Activated CD4-positive, CD25-positive, alpha-beta regulatory T cell treated with anti-CD3 and anti-CD28 coated beads, Interleukin-2, amount 50 U/mL, for 24 hours (primary cell): Measurements from ENCODE around the gene DLGAP4.

Experiments
- ATAC-seq, 2 donors: fragments of 150-1000 bp; cut with Tn5 transposase; one replicate each; pipeline ENCODE4 v1.10.0; 2021; ENCODE audit warnings: mild to moderate bottlenecking in 1 of 2, moderate library complexity in 1 of 2

The DLGAP4 gene, protein sequence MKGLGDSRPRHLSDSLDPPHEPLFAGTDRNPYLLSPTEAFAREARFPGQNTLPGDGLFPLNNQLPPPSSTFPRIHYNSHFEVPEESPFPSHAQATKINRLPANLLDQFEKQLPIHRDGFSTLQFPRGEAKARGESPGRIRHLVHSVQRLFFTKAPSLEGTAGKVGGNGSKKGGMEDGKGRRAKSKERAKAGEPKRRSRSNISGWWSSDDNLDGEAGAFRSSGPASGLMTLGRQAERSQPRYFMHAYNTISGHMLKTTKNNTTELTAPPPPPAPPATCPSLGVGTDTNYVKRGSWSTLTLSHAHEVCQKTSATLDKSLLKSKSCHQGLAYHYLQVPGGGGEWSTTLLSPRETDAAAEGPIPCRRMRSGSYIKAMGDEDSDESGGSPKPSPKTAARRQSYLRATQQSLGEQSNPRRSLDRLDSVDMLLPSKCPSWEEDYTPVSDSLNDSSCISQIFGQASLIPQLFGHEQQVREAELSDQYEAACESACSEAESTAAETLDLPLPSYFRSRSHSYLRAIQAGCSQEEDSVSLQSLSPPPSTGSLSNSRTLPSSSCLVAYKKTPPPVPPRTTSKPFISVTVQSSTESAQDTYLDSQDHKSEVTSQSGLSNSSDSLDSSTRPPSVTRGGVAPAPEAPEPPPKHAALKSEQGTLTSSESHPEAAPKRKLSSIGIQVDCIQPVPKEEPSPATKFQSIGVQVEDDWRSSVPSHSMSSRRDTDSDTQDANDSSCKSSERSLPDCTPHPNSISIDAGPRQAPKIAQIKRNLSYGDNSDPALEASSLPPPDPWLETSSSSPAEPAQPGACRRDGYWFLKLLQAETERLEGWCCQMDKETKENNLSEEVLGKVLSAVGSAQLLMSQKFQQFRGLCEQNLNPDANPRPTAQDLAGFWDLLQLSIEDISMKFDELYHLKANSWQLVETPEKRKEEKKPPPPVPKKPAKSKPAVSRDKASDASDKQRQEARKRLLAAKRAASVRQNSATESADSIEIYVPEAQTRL

DNA sequence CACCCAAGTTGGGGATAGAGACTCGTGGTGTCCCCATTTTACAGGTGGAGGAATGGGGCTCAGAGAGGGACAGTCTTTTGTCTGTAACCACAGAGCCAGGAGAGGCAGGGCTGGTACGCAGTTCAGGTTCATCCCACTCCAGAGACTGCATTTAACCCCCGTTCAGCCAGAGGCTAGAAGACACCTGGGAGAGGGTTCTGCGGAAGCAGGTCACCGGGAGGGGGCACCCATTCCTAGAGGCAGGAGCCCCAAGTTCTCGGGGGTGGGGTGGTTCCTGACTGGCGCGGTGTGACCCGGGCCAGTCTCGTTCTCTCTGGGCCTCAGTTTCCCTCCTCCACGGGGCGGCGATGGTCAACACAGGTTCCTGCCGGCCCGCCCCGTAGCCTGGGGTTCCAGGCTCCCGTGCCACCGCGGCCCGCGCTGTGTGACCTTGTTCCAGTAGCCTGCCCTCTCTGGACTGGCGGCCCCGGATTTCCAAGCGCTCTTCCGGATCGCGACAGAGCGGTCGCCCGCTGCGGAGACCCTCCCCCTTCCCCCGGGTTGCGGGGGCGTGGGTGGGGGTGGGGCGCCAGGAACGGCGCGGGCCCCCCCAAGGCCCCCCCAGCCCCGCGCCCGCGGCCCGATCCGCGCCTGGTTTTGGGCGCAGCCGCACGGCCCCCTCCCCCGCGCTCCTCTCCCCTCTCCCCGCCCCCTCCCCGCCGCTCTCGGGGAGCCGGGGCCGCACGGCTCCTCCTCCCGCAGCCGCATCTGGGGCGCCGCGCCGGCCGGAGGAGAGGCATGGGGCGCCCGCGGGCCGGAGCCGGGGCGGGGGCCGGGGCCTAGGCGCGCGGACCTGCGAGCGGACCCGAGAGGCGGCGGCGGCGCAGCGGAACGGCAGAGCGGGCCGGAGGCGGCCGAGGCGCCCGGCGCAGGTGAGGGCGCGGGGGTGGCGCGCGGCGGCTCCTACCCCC is at the start of gene DLGAP4:
Gene DLGAP4, plus strand, starts transcription at position 738 of the 950 bp plus-strand sequence. CDS start 125,379 bp downstream, outside the sequence.
- no peak for ATAC-seq

DNA sequence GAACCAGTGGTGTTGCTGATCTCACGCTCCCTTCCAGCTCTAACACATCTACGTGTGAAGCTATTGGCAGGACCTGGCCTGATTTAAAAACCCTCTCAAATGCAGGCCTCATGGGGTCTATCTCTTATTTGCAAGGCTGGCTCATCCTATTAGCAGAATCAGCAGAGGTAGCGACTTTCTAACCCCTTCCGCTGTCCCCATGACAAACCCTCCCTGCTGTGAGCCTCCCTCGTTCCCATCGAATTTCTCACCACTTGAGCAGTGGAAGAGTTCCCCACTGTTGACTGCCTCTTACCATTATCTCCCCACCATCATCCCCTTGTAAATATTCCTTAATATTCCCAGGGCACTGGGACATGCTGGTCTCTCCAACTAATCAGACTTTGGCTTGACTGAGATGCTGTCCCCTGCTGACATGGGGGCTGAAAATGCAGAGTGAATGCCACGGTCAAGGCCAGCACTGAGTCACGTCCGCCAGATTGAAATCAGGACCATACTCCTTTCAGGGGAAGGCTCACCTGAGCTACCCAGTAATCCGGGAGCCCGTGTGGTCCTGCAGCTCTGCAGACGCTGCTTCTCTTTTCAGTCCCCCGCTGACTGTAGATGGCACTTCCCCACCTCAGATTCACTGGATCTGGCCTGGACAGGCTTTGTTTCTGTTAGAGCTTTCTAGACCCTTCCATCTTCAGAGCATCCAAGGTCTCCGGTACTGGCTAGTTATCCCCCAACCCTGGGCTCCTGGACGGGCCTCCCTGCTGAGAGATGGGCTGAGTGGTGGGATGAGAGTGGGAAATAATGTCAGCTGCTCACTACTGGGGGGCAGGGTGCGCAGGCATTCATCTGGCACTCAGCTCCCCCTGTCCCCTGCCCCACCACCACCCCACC is 46.7 kb upstream of the DLGAP4 start:
- ATAC-seq: no peak

DNA sequence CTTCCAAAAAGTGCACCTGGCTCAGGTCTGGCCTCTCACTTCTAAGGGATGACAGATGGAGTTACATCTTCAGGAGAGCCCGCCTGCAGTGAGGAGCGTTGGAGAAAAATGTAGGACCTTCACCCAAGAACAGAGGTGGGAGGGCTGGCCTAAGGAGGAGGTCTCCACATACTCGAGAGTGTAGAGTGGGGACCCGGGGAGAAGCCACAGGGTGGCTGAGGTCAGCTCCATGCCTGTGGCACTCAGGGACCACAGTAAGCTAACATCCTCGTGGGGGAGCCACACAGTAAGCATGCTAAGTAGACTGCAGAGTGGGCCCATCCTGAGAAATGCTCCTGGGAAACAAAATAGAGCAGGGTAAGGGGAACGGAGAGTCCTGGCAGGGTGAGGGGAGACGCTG is 45.8 kb upstream of the DLGAP4 start:
- no peak for ATAC-seq

DNA sequence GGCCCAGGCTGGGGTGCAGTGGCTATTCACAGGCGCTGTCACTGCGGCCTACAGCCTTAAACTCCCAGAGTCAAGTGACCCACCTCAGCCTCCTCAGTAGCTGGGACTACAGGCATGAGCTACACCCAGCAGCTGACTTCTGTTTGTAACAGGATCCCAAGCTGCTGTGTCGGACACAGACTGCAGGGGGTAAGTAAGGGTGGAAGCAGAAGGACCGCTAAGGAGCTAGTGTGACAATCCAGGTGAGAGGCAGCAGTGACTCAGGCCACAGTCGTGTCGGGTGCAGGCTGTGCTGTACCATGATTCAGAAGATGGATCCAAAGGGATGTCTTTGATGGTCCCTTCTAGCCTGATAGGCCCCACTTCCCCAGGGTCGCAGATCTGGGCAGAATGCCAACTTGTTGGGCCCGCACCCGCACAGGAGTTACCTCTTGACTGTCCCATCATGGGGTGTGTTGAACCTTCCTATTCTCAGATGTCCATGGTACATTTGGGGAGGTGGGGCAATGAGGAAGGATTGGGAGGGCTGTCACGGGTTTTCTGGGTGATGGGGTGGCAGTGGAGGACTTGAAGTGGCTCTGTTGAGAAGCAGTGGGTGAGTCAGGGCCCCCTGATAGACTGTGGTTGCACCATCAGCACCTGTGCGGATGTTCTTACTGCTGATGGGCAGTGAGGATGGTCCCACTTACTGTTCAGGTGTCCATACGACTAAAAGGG is 44.6 kb upstream of the DLGAP4 start:
- no peak for ATAC-seq

DNA sequence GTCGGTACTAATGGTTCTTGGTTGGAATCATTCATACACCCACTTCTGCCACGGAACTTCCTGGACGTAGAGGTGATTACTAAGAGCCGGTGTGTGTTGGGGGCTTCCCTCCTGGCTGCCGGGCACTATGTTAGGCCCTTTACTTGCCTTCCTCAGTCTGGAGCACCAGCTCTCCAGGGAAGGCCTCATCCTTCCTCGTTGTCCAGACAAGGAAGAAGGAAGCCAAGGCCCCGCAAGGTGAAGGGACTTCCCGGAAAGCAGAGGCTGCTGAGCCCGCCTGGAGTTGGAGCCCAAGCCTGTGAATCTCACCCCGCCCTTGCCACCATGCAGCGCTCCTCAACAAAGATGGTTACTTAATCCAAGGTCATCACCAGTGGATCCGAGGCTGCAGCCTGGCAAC is 43.7 kb upstream of the DLGAP4 start:
- no peak for ATAC-seq

DNA sequence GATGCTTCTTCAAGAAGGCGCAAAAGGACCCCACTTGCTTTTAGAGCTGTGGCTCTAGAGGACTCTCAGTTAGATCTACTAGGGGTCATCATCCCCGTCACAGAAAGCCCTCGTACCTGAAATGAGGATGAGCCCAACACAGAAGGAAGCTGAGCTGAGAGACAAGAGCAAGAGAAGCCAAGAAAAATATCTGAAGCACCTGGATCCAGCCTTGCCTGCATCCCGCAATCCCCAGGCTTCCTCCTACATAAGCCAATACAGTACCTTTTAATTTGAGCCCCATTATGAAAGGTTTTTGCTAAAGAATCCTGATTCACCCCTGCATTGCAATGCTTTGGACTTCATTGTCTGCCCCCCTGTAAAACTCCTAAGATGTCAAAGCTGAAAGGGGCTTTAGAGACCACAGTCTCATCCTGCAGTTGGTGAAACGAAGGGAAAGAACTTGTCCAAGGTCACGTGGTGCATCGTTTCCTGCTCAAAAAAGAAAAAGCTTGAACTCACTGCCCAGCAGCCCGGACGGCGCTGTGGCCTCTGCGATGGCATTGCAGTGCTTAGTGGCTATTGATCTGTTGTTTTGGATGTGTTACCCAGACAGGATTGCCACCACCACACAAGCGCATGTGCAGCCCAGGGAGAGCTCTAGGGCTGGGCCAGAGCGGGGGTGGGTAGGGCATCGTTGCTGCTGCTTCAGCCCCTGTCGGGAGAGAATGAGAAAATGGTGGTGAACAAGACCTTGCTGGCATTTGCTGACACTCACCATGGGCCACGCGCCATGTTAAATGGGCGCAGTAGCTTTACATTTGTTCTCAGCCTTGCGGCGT is 41.5 kb upstream of the DLGAP4 start:
- ATAC-seq: no peak

DNA sequence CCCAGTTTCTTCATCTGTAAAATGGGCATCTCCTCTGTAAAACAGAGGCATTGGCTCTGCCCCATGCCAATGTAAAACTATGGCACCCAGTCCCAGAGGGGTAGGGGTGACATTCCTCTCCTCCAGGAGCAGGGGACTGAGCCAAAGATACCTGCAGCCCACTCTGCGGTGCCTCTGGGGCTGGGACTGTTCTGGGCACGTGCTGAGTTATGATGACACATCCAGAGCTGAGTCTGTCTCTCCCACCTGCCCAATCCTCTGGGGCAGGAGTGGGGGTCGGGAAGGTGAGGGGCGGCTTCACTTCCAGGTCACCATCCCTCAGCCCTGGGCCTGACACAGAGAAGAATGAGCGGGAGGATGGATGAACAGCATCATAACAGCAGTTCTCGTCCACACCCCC is 40.0 kb upstream of the DLGAP4 start:
- no peak for ATAC-seq

DNA sequence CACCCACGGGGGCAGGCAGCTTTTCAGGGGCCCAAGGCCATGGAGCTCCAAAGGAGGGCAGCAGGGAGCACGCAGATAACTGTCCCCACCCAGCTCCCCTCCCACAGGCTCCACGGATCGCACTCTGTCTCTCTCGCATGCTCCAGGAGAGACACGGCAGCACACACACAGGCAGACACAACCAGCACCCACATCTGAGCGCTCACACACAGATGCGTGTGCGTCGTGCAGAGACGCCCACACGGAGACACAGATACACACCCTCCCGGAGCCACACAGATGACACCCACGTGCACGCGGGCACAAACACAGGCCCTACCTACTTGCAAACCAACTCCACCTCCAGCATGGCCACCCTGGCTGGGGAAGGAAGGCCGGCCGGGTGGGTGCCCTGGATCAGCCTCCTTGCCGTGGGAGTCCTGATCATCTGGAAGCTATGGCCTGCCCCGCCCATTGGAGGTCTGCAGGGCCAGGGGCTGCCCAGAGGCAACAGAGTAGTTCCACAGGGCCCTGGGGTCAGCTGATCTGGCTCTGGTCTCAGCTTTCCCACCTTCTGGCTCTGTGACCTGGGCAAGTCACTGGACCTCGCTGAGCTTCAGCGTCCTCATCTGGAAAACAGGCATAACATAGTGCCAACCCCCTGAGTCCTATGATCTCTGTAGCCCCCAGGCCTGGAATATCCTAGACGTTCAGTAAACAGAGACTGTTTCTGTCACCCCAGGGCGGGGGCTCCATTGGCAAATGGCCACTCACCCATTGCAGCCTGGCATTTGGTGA is 38.3 kb upstream of the DLGAP4 start:
- ATAC-seq: no peak

DNA sequence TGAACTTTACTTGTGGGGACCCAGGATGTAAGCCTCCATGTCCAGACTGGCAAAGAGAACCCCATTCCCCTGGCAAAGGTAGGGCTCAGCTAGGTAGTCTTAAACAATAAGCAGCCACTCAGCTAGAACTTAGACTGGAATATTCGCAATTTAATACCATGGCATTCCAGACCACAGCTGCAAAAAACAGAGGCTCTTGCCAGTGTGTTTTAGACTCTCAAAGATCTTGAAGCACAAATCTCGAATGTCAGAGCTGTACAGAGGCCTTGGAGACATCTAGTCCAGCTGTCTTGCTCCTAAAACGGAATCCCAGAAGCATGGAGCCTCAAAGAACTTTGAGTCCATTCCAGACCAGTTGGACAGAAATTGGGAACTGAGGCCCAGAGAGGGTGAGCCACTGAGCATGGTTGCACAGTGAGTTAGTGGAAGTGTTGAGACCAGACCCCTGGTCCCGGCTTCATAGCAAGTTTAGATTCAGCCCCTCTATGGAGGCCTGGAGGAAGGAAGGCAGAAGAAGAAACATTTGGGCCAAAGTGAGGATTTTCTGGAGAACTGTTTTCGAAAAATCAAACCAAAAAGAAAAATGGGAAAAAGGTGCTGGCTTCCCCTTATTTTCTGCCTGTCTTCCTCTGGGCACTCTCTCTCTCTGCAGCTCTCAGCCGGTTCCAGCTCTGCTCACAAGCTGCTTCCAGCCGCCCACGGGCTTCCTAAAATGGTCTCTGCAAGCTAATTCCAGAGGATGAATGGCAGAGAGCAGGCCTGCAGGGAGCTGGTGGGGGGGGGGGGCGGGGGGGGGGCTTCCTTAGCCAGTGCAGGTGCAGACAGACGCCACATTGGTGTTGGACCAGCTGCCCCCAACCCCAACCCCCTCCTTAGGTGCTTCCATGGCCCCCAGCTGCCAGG is 37.4 kb upstream of the DLGAP4 start:
- no peak for ATAC-seq

DNA sequence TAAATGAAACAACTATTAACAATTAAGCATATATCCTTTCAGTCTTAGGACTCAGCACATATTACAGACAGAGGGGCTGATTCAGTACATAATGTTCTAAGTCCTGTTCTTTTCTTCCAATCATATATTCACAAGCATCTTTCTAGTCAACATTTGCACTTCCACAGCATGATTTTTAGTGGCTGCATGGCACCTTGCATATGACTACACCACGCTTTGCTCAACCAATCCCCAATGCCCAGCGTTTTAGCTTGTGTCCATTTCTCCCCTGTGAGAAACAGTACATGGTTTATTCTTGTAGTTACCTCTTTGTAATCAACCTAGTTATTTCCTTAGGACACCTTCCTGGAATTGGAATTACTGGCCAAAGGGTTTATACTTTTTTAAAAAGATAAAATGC is 36.6 kb upstream of the DLGAP4 start:
- ATAC-seq: no peak

DNA sequence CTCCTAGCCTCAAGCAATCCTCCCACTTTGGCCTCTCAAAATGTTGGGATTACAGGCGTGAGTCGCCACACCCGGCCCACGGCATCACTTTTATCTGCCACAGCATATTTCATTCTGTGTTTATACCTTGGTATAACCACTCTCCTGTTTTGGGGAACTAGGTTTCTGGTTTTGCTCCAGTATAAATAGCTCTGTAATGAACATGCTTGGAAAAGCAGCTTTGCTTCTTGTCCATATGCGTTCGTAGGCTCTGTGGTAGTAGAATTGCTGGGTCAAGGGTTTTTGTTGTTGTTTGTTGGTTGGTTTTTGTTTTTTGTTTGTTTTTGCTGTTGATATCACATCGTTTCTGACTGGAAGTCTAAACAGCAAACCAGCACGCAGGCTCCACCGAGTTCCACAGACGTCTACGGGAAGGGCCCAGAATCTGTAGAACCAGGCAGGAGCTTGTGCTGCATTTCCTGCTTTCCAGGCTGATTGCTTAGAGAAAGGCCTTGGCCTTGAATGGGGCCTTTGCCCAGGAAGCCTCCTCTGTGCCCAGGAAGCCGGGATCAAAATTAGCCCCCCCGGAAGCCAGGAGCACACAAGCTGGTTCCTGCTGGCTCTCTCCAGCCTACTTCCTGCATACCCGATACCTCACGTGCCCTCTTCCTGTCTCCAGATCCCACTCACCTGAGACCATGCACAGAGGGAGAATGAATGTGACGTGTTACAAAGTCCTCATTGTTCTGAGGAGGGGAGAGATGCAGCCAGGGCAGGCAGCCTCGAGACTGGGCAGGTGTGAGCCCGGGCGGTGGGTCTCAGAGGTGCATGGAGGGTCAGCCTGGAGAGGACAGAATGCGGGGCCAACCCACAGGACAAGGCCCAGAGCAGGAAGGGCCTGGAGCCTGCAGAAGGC is 35.1 kb upstream of the DLGAP4 start:
- ATAC-seq: no peak

DNA sequence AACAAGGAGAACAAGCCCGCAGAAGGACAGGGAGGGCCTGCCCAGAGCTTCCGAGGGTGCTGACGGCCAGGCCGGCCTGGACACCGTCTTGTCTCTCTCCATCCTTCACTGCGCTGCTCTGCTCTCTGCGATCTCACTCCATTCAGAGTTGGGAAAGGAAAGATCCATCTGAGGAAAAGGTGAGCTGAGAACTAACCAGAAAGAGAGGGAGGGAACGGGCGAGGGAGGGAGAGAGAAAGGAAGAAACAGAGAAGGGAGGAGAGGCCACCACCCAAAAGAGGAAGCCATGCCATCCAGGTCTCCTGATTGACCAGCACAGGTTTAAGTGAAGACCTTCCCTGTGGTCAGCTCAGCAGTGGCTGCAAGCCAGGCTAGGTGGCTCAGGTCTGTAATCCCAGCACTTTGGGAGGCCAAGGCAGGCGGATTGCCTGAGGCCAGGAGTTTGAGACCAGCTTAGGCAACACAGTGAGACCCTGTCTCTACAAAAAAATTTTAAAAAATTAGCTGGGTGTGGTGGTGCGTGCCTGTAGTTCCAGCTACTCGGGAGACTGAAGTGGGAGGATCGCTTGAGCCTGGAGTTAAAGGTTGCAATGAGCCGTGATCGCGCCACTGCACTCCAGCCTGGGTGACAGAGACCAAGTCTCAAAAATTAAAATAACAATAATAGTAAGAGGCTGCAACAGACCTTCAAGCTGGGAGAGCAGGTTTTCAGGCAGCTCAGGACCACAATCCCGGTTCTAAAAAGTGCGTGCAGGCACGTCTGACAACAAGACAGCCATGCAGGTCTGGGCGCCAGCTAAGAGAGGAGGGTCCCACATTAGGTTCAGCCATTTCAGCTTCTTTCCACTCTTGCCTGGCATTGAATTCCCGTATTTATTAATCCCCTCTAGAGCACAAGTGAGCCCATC is 34.2 kb upstream of the DLGAP4 start:
- no peak for ATAC-seq

DNA sequence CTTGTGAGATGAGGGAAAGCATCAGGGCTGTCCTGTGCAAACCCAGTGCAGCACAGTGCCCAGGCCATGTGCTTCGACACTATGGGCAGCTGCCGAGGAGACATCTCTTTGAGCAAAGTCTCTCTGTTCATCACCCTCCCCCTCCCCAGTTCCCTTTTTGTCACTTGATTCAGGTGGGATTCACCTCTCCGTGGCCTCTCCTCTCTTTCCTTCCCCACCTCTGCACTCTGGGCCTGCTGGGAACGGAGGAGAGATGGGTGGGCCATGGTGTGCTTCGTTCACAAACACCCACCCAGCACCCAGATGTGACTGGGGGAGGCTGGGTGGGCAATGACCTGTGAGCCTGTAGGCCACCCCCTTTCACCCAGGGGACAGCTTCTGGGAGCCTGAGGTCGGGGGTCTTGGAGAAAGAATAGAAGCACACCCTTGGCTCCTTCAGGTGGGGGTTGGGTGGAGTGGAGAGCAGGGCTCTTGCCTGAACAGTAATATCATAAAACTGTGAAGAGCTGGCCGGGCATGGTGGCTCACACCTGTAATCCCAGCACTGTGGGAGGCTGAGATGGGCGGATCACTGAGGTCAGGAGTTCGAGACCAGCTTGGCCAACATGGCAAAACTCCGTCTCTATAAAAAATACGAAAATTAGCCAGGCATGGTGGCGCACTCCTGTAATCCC is 33.5 kb upstream of the DLGAP4 start:
- ATAC-seq: no peak

DNA sequence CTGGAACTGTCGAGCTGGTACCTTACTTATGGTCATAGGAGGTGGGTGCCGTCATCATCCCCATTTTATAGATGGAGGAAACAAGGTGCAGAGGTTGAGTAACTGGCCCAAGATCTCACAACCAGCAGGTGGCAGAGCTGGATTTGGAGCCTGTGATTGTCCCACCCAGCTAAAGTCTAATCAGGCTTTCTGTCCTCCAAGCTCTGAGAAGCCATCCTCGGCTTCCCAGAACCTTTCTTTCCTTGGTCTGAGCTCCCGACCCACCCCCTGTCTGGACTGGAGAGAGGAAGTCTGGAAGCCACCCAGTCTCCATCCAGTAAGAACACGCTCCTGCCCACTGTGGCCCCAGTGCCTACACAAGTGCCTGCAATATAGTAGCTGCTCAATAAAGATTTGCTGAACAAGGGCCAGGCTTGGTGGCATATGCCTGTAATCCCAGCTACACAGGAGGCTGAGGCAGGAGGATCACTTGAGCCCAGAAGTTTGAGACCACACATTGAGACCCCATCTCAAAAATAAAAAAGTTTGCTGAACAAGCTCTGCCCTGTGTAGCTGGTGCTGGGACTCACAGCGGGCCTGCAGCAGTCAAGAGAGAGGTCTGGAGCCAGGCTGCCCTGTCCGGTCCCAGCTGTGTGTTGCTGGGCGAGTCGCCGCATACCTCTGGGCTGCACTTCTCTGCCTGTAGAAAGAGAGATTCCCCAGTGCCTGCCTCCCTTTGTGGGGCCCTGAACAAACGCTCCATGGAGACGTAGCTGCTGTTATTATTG is 32.5 kb upstream of the DLGAP4 start:
- no peak for ATAC-seq
